ENCODE data around the gene SPNS3.

The SPNS3 gene

GRCh38 chr17:4507361-4508111 is 73.8 kb downstream of the SPNS3 start:
- DNase-seq (ENCODE audit: low read depth in 1 of 2, low spot score in 1 of 2), result no peak

GRCh38 chr17:4508207-4508606 is 74.5 kb downstream of the SPNS3 start:
- no peak for DNase-seq (ENCODE audit: low read depth in 1 of 2, low spot score in 1 of 2)

- DNase-seq (ENCODE audit: low read depth in 1 of 2, low spot score in 1 of 2), result no peak
Measured at GRCh38 chr17:4509401-4509800, 75.7 kb downstream of the SPNS3 start.

DNA sequence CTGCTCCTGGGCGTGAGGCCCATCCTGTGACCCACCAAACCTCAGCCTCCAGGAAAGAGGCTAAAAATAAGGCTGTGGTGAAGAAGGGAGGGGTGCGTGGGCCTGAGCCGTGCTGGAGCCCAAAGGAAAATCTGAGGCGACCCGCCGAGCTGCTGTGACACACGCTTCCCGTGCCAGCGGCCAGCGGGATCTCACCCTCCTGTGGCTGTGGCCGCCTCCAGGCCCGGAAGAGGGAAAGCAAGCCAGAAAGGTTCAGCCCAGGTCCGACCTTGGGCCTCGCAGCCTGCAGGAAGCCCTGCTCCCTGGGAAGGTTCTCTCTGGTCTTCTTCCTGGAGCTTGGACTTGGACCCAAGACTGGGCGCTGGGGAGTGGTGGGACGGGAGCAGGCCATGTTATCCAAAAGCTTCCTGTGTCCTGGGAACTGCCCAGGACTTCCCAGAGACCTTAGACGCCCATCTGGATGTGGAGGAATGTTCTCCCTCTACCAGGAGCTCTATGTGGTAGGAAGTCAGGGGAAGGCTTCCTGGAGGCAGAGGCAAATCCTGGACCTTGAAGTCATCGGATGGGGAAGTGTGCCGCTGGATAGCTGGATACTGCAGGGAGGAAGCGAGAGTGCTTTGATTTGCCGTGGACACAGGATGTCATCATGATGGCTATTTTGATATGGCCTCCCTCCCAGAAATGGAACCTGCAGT is 76.3 kb downstream of the SPNS3 start:
- DNase-seq (ENCODE audit: low read depth in 1 of 2, low spot score in 1 of 2), result no peak

DNA sequence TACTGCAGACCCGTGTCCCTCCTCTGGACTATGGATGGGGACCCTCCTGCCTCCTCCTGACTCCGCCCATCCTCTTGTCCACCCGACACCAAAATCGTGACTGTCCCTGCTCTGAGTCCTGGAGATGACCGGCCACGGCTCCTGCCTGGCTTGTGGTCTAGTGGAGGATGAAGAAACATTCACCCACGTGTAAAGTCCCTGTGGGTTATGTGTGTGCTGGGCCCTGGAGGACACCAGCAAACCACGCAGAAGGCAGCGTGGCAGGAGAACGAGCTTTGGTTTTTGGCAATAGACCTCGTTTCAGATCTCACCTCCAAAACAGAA is 76.8 kb downstream of the SPNS3 start:
- no peak for DNase-seq (ENCODE audit: low read depth in 1 of 2, low spot score in 1 of 2)

DNA sequence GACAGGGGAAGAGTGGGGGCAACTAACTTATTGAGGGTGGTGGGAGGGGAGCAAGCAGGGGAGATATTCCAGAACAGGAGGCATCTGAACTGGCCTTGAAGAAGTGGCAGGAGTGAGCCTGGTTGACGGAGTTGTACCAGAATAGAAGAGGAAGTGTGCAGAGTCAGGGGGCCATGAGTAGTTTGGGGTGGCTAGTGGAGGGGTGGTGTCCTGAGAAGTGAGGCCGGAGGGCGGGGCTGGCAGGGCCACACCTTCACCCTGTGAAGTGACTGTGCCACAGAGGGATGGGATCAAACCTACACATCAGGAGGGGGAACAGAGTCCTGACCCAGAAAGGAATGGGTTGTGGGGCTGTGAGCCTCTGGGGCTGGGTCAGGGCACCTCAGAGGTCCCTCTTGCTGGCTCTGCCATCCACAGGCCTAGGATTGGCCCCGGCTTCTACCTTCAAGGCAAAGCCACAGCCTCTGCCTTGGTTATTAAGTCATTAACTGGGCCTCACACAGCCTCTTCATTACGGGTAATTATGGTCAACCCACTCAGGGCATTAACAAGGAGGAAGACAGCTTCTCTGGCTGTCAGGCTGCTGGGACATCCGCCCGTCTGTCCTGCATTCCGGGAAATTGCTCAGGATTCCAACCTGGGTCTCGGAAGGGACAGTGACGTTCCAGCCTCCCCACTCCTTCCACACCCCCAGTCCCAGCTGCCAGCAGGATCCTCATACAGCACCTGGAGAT is 77.6 kb downstream of the SPNS3 start:
- DNase-seq (ENCODE audit: low read depth in 1 of 2, low spot score in 1 of 2), result no peak

DNA sequence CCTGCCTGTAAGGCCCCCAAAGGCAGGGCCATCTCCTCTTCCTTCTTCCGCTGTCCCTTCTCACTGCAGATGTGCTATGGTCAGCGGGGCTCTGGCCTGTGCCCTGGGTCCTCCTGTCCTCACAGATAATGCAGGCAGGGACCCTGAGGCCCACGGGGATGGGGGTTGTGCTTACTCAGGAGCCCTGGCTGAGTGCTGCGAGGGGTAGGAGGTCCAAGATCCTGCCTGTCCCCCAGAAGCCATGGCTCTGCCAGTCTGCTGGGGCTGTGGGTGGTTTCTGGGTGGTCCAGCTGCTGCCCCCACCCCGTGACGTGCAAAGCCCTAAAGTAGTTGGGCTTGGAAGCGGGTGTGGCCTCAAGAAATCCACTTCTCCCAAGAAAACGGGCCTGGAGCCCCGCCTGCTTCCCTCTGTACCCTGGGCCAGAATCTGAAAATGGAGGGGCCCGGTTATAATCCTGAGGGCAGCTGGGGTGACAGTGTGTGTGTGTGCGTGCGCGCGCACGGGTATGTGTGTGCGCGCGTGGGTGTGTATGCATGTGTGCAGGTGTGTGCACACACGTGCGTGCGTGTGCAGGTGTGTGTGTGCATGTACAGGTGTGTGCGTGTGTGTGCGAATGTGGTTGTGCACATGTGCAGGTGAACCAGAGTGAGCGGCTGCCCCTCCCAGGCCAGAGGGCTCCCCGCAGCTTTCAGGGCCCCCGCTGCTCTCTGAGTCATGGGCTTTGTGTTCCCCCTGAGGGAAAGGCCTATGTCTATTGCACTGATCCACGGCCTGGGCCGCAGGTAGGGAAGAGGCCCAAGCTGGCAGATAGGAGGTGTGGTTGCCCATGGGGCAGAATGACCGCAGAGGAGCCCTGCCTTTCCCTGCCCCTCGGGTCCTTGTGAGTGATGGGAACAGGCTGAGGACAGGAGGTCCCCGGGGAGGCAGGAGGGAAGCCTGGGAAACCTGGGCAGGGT is 78.7 kb downstream of the SPNS3 start:
- DNase-seq (ENCODE audit: low read depth in 1 of 2, low spot score in 1 of 2), result no peak

- no peak for DNase-seq (ENCODE audit: low read depth in 1 of 2, low spot score in 1 of 2)
Measured at GRCh38 chr17:4513113-4514032, 79.6 kb downstream of the SPNS3 start.

DNA sequence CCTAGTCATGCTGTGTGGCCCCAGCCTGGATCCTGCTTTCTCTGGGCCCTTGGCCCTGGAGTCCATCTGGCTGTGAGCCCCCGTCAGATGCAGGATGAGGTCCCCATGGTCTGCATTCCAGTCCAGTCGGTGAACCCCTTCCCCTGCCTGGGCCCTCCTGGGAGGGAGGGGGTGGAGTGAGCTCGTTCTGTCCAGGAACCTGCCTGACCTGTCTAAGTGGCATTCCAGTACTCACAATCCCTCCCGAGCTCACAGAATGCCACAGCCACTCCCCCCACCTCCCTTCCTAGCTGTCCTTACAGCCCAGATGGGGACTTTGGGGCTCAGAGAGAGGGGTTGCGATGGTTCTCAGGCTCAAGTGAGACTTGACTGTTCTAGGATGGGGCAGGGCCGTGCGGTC is 80.5 kb downstream of the SPNS3 start:
- no peak for DNase-seq (ENCODE audit: low read depth in 1 of 2, low spot score in 1 of 2)

- no peak for DNase-seq (ENCODE audit: low read depth in 1 of 2, low spot score in 1 of 2)
Measured at GRCh38 chr17:4514779-4515178, 81.0 kb downstream of the SPNS3 start.

DNA sequence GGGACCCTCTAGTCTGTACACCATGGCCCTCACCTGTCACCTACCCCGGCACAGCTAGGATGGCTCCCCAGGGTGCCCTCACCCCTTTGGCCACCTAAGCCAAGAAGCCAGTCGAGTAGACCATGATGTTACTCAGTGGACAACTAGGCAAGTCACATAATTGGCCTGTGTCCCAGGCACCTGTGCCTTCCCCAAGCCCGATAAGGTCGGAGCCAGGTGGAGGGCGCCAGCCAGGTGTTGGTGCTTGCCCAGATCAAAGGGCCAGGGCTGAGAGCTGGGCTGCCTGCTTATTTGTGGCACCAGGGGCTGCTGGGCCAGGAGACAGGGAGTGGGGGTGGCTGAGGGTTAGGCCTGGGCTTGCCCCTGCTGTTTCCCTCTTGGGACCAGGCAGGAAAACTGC is 81.8 kb downstream of the SPNS3 start:
- no peak for DNase-seq (ENCODE audit: low read depth in 1 of 2, low spot score in 1 of 2)

DNA sequence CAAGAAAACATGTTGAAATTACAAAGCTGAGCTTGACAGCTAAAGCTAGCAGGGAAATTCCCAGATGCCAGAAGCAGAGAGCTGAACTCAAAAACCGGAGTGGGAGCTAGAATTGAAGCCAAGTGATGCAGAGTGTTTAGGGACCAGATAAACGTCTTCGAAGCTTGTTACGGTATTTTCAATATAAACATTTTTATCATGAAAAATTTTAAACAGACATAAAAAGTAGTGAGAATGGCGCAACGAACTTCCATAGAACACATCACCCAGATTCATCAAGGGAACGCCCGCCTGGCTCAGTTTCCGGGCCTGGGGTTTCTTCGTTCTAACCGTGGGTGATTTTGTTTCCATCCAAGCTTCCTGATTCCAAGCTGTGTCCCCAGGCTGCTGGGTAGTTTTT is 83.0 kb downstream of the SPNS3 start:
- no peak for DNase-seq (ENCODE audit: low read depth in 1 of 2, low spot score in 1 of 2)

- no peak for DNase-seq (ENCODE audit: low read depth in 1 of 2, low spot score in 1 of 2)
Measured at GRCh38 chr17:4518901-4519300, 85.2 kb downstream of the SPNS3 start.

- no peak for DNase-seq (ENCODE audit: low read depth in 1 of 2, low spot score in 1 of 2)
Measured at GRCh38 chr17:4519361-4519788, 85.6 kb downstream of the SPNS3 start.

DNA sequence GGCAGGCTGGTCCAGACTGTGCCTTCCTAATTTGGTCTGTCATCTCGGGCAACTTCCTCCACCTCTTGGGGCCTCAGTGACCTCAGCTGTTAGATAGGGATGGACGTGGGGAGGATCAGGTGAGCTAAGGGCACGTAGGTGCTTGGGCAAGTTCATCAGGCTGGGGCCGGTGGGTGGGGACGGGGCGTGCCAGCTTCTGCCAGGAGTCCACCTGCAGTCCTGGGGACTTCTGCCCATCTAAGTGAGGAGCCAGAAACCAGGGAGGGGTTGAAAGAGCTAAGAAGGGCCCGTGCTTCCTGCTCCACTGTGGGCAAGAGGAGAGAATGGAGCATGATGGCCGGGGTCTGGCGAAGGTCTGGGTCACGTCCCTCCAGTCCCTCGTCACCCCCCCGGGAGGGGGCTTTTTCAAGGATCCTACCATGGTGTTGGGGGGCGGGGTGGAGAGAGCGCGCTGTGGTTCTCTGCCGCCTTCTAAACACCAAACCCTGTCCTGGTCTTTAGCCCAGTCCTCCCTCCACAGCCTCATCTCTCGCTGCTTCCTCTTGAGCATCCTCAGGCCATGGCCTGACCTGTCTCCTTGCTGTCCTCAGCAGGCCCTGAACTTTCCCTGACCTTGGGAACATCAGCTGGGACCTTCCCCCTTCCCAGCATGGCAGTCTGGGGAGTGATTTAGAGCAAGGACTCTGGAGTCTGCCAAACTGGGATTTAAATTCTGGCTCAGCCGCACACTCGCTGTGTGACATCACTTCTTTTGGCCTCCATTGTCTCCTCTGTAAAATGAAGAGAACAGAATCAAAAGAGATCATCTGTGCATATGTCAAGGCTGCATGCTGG is 86.5 kb downstream of the SPNS3 start:
- no peak for DNase-seq (ENCODE audit: low read depth in 1 of 2, low spot score in 1 of 2)

DNA sequence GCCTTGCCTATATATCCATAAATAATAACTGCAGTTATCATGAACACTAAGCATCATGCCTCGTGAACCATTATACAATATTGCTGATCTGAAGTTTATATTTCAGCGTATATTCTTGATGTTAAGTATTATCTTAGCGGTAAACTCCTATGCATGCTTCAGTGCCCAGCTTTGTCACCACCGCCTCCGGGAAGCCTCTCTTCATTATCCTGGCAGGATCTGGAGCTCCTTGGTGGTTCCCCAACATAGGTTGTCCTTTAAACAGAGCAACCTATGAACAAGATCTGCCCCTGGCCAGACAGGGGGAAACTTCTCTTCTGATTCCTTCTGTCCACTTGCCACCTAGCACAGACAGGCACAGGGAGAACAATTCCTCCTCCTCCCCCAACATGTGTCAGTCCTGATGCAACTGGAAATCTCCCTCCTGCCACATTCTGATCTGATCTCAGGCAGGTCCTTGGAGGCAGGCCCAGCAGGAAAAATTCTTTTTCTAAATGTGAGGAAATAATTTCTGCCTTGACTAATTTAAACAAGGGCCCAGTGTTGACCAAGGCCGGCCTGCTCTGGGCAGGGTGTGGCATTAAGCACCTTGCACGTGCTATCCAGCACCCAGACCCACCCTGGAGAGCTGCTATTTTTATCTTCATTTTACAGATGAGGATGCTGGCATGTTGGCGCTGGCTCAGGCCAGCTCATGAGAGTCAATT is 87.3 kb downstream of the SPNS3 start:
- no peak for DNase-seq (ENCODE audit: low read depth in 1 of 2, low spot score in 1 of 2)

DNA sequence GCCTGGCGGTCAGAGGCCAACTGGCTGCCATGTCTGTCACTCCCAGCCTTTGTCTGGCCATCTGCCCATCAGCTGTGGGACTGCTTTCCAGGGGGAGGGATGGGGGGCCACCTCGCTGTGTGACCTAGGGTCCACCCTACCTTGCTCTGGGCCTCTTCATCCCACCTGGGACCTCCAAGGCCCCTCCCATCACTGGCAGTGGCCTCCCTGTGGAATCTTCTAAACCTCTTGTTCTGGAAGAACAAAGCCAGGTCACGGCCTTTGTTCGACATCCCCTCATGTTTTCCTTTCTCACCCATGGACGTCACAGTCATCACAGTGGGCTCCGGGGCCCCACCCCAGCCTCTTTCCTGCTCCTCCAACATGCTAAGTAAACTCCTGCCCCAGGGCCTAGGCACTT is 88.9 kb downstream of the SPNS3 start:
- no peak for DNase-seq (ENCODE audit: low read depth in 1 of 2, low spot score in 1 of 2)

GRCh38 chr17:4523946-4524345 is 90.2 kb downstream of the SPNS3 start:
- no peak for DNase-seq (ENCODE audit: low read depth in 1 of 2, low spot score in 1 of 2)
